Type B pancreatic cell (in vitro differentiated cells): ENCODE measurements around the gene PTPRM. TPM values are rescaled to one million over a fixed set of nuclear protein-coding genes. Genes with fewer than 3 reads are reported as not detected.

Experiments used
- DNase-seq: peaks from one replicate; pipeline ENCODE4 v3.0.0; 2021; ENCODE audit warnings: mixed read lengths; ENCODE audit not compliant: unreplicated experiment; ENCODE audit errors: extremely low spot score
- H3K27ac Mint-ChIP-seq: 2 replicates; pipeline ENCODE4 v1.8.0; 2021; ENCODE audit warnings: mild to moderate bottlenecking, mixed read lengths
- H3K27me3 Mint-ChIP-seq: 2 replicates; pipeline ENCODE4 v1.8.0; 2021; ENCODE audit warnings: mixed read lengths
- H3K36me3 Mint-ChIP-seq: 2 replicates; pipeline ENCODE4 v1.8.0; 2021; ENCODE audit warnings: mixed read lengths
- H3K4me1 Mint-ChIP-seq: one replicate; pipeline ENCODE4 v1.8.0; 2021; ENCODE audit warnings: mixed read lengths; ENCODE audit not compliant: unreplicated experiment
- H3K4me3 Mint-ChIP-seq: 2 replicates; pipeline ENCODE4 v1.8.0; 2021; ENCODE audit warnings: mild to moderate bottlenecking, mixed read lengths
- H3K9me3 Mint-ChIP-seq: 2 replicates; pipeline ENCODE4 v1.8.0; 2021; ENCODE audit warnings: mixed read lengths
- CTCF ChIP-seq: fragments of 200-600 bp; sonication (generic); conservative IDR thresholded peaks from 2 replicates; pipeline ENCODE4 v1.5.0; 2021; ENCODE audit warnings: antibody characterized with exemption, mild to moderate bottlenecking
- total RNA-seq: library from RNA; stranded (reverse); gene quantifications from 2 replicates; pipeline ENCODE4 v1.2.1, GENCODE V29; 2021; ENCODE audit warnings: low replicate concordance

The PTPRM gene
- total RNA-seq, 1 donor from 2014 or later, result 18.6 TPM

- DNase-seq, result no peak
- no peak overlapping the region for H3K27ac Mint-ChIP-seq
- no peaks in the 10 kb centered on the region for H3K9me3 Mint-ChIP-seq
- peak overlapping the region; percentile 2 for H3K4me3 Mint-ChIP-seq
- H3K4me1 Mint-ChIP-seq, result peaks cover 31% of the 10 kb centered on the region
- no peak for TF ChIP-seq CTCF
- peaks cover 27% of the 10 kb centered on the region for H3K27me3 Mint-ChIP-seq
- no peaks in the 10 kb centered on the region for H3K36me3 Mint-ChIP-seq
Measured at GRCh38 chr18:8261651-8262091, 694.6 kb downstream of the PTPRM start.

- H3K9me3 Mint-ChIP-seq, result no peaks in the 10 kb centered on the region
- H3K4me3 Mint-ChIP-seq, result peak overlapping the region; percentile 2
- H3K27me3 Mint-ChIP-seq, result peaks cover 24% of the 10 kb centered on the region
- TF ChIP-seq CTCF, result no peak
- H3K36me3 Mint-ChIP-seq, result no peaks in the 10 kb centered on the region
- no peak for DNase-seq
- H3K27ac Mint-ChIP-seq, result no peak overlapping the region
- peaks cover 31% of the 10 kb centered on the region for H3K4me1 Mint-ChIP-seq
Measured at GRCh38 chr18:8262221-8262620, 695.1 kb downstream of the PTPRM start.

GRCh38 chr18:8264116-8264515 lies 697.0 kb downstream of the PTPRM start:
- no peaks in the 10 kb centered on the region for H3K36me3 Mint-ChIP-seq

GRCh38 chr18:8264861-8265411 lies 697.8 kb downstream of the PTPRM start:
- DNase-seq, result no peak
- Mint-ChIP-seq H3K36me3 (no peaks in the 10 kb centered on the region), H3K27ac (no peak overlapping the region), H3K9me3 (no peaks in the 10 kb centered on the region), H3K4me3 (peak overlapping the region; percentile 12), H3K4me1 (peaks cover 31% of the 10 kb centered on the region), H3K27me3 (peaks cover 24% of the 10 kb centered on the region)
- TF ChIP-seq CTCF, result no peak

More at GRCh38 chr18:8264116-8264515, 697.0 kb downstream of the PTPRM start:
- H3K27me3 Mint-ChIP-seq, result peaks cover 24% of the 10 kb centered on the region
- H3K27ac Mint-ChIP-seq, result no peak overlapping the region
- no peaks in the 10 kb centered on the region for H3K9me3 Mint-ChIP-seq
- peaks cover 31% of the 10 kb centered on the region for H3K4me1 Mint-ChIP-seq
- no peak overlapping the region for H3K4me3 Mint-ChIP-seq
- no peak for TF ChIP-seq CTCF
- no peak for DNase-seq

- Mint-ChIP-seq H3K9me3 (no peaks in the 10 kb centered on the region), H3K4me3 (no peak overlapping the region), H3K4me1 (no peaks in the 10 kb centered on the region), H3K27me3 (no peaks in the 10 kb centered on the region), H3K36me3 (no peaks in the 10 kb centered on the region), H3K27ac (no peak overlapping the region)
- DNase-seq, result no peak
- TF ChIP-seq CTCF, result no peak
Measured at GRCh38 chr18:8272254-8272653, 705.1 kb downstream of the PTPRM start.

- no peaks in the 10 kb centered on the region for H3K9me3 Mint-ChIP-seq
- TF ChIP-seq CTCF, result no peak
- H3K27ac Mint-ChIP-seq, result no peak overlapping the region
- no peak for DNase-seq
- no peaks in the 10 kb centered on the region for H3K27me3 Mint-ChIP-seq
- H3K4me3 Mint-ChIP-seq, result no peak overlapping the region
- peaks cover 2% of the 10 kb centered on the region for H3K4me1 Mint-ChIP-seq
- no peaks in the 10 kb centered on the region for H3K36me3 Mint-ChIP-seq
Measured at GRCh38 chr18:8274370-8274769, 707.3 kb downstream of the PTPRM start.
